GM19467 (cell line): ENCODE data around the gene LAMA3.
"Not testable (repeated sequence)": the region's sequence is repeated elsewhere in the genome, so short reads cannot be mapped to it uniquely, and the experiment has no call there.

Experiments
- ATAC-seq: cut with Tn5 transposase; IDR thresholded peaks from one replicate; pipeline ENCODE4 v1.9.1; 2021; ENCODE audit warnings: mild to moderate bottlenecking, moderate library complexity; ENCODE audit not compliant: unreplicated experiment

LAMA3 gene

DNA sequence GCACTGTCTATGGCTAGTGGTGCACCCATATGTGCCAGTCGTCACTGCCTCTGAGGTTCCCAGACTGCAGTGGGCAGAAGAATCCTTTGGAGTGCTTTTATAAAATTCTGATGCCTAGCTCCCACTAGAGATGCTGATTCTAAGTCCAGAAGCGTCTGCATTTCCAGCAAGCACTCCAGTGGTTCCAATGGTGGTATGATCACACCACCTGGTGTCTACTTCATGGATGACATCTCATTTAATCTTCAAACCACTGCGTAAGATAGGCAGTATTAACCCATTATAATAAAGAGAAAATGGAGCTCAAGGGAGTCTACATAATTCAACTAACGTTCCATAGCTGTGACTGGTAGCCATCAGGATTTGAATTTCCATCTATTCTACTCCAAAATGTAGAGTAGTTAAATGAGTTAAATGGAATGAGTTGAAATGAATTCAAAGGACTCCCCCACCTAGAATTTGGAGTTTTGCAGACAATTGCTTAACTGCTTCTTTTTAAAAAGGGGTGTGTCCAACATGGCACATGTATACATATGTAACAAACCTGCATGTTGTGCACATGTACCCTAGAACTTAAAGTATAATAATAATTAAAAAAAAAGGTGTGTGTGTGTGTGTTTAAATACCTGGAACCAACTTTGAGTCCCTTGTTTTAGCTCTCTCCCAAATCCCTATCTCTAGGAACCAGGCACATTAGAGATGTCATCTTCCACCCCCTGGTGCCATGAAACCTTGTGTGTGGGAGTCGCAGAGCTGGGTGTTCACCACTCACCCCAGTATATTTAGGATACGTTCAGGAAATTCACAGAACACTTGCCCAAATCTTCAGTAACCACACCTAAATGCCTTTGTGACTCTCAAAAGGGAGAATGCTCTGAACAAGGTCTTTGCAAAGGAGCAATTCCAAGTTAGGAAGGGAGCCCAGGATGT is 14.1 kb downstream of the LAMA3 start:
- peak; percentile 59 for ATAC-seq

DNA sequence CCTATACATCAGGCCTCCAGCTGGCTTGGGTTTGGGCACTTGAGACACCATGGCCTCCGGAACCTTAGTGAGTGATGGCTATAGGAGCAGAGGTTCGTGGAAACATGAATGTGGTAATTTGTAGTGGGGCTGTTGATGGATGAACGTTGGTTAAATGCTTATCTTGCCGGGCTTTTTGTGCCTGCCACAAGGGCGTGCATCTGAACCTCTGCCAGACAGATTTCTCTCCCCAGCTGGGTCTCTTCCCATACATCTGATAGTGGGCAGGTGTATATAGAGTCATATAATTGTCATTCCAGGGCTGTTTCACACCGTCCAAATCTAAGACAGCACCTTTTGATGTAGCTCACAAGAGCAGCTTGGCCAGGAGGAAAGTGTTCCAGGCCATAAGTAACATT is 14.7 kb downstream of the LAMA3 start:
- no peak for ATAC-seq

DNA sequence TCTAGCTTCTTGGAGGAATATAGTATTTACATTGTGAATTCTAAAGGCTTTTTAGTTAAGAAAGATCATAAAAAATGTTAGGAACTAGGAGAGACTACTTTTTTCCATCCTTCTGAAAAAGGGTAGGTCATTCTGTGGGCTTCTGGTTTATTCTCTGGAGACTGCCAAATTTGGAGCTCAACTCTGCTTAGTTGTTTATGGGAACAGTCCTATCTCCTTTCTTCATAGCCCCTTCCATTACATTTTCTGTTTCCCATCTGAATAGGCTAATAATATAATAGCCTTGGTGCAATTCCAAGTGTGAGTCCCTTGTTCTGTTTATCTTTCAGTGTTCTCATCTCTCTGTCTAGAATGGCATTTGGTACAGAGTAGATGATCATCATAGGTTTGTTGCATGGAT is 15.6 kb downstream of the LAMA3 start:
- ATAC-seq: no peak

DNA sequence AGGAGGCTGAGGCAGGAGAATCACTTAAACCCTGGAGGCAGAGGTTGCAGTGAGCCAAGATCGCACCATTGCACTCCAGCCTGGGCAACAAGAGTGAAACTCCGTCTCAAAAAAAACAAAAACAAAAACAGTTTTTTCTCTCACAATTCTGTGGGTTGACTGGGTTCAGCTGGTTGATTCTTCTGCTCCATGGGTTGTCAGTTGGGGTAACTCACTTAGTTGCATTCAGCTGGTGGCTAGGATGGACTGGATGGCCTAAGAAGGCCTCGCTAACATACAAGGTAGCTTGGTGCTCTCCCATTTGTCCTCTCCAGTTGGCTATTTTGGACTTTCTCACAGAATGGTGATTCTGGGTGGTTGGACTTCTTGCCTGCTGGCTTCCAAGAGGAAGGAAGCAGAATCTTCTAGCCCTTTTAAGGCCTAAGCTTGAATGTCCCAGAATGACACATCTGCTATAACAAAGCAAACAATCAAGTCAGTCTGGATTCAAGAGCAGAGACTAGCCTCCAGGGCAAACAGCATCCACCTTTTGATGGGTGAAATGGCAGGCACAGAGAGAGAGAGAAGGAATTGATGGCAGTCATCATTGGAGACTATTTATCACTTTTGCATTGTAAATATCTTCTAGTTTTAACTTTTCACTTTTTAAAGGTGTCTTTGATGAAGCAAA is 17.9 kb downstream of the LAMA3 start:
- no peak for ATAC-seq

DNA sequence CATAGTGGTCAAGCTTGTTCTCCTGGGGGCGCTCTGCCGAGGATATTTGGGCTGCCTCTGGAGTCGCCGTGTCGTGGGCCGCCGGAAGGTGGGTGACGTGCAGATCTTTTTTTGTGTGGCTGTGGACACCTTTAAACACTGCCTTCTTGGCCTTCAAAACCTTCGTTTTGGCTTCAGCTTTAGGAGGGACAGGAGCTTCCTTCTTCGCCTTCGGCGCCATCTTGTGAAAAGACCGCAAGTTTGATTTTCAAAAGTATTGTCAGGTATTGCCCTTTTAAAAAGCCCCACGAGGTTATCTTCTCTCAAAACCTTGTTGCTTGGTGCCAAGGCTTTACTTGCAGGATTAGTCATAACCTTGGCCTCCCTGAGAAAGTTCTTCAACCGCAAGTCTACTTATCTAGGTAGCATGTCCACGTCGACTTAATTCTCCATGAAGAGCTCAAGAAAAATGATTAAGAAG is 20.8 kb downstream of the LAMA3 start:
- ATAC-seq: no peak

DNA sequence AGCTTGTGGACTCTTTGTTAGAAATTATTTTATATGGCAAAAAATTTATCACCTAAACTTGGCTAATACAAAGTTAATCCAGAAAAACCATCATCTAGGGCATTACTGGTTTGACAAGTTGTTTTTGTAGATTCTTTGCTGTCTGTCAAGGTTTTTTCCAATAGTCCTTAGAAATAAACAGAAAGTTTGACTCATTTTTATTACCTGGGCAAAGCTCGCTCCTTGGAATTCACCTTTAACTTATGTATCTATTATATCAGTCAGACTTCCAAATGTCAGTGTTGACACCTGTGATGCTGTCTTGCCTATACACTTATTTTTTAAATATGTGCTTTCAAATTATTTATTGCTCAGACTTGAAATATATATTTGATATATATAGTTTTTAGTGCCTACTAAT is 21.7 kb downstream of the LAMA3 start:
- ATAC-seq: no peak

DNA sequence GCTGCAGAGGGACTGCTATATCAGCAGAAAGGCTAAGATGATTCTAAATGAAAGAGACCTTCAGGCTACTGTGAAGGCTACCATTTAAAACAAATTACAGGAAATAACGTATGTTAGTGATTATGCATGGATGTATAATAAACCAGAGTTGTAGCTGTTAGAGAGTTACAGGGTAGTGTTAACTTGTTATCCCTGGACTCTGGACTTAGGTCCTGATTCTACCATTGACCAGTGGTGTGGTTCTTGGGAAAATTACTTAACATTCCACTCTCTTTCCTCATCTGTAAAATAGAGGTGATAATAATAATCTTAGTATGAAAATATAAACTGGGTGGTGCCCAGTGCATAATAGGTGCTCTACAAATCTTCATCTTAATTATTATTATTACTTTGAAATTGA is 22.2 kb downstream of the LAMA3 start:
- ATAC-seq: no peak

DNA sequence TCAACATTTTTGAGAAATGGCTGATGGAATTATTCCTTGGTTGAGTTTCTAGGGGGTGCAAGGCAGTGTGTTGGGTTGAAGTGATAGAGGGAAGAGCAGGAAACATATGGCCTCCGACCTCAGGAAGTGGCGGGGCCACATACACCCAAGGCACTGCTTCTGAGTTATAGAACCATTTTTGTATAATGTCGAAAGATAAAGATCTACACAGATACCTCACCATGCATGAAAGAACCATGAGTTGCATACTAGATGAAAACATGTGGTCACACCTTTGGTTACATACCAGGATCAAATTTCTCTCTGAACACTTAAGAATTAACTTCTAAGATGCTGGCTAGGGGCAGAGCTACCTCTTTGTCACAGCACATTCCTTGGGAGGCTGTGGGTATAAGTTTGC is 23.2 kb downstream of the LAMA3 start:
- no peak for ATAC-seq

DNA sequence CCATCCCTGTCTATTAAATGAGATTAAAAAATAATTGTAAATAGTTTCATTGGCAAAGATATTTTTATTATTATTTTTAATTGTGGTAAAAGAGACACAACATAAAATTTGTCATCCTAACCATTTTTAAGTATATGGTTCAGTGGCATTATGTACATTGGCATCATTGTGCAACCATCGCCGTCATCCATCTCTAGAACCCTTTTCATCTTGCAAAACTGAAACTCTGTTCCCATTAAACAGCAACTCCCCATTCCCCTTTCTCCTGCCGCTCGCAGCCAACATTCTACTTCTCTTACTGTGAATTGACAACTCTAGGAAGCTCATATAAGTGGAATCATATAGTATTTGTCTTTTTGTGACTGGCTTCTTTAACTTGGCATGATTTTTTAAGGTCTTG is 25.3 kb downstream of the LAMA3 start:
- no peak for ATAC-seq

DNA sequence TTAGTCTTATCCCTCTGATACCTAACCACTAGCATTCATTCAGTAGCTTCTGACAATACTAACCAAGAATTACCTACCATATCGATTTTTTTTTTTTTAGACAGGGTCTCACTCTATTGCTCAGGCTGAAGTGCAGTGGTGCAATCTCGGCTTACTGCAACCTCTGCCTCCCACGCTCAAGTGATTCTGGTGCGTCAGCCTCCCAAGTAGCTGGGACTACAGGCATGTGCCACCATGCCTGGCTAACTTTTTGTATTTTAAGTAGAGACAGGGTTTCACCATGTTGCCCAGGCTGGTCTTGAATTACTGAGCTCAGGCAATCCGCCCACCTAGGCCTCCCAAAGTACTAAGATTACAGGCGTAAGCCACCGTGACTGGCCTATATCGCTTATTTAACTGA is 26.8 kb downstream of the LAMA3 start:
- ATAC-seq: not testable (repeated sequence)

DNA sequence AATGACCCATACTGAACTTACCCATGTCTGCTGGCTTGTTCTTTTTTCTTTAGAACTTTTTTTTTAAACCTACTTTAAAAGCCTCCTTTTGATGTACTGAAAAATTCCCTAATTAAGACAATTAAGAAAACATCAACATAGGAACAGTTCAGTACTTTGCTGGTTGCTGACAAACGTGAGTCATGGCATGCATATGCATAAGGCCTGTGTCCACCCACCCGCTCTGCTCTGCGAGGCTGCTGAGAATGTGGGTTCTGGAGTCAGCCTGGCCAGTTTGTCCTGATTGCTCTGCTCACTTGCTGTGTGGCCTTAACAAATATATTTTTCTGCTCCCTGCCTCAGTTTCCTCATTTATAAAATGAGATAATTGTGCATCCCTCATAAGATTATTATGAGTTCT is 27.3 kb downstream of the LAMA3 start:
- ATAC-seq: no peak

DNA sequence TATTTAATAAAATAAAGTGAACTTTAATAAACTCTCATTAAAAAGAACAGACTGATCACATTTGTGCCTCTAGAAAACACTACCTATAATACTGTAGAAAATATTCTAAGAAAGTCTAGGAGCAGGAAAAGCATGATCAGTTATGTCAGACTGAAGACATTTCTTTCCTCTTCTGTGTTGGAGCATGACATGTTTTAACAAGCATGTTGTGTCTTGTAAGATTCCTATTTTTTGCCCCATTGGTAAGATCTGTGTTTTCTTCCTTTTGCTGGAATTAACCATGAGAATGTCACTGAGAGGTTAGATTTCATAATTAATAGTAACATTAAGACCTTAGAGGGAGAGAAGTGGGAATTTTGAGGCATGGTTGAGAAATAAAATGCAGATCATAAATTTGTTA is 27.7 kb downstream of the LAMA3 start:
- no peak for ATAC-seq

DNA sequence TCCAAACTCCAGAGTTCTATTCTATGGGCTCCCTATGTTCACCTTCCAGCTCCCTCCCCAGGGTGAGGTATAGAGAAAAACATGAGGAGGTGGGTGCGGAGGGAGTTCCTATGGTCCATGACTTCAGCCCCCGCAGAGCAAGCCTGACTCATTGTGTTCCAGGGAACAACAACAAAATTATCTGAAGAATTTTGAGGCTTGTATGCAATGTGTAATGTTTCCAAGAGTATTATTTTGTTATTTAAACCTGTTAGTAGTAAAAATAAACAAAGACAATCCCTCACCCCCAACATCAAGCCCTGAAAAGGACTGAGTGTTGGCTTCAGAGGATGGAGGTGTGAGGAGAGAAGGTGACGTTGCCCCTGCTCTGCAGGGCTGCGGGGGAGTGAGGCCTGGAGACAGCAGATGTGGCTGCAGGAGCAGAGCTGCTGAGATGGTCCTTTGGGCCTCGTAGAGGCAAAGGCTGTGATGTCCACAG is 29.0 kb downstream of the LAMA3 start:
- ATAC-seq: no peak

DNA sequence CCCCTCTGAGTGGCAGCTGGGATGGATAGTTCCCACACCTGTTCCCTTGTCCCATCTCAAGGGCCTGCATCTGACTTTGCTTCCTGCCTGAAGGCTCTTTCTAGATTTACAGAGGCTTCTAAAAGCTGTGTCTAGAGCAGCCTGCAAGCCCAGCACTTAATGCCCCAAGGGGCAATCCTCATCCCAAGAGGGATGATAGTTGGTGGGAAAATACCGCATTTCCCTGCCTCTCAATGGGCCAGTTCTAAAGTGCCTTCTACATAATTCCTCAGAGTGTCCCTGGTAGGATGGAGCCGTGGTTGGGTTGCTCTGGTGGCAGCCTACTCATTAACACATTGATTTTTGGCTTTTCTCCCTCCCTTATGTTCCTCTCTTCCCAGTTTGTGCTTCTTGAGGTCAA is 29.5 kb downstream of the LAMA3 start:
- no peak for ATAC-seq

DNA sequence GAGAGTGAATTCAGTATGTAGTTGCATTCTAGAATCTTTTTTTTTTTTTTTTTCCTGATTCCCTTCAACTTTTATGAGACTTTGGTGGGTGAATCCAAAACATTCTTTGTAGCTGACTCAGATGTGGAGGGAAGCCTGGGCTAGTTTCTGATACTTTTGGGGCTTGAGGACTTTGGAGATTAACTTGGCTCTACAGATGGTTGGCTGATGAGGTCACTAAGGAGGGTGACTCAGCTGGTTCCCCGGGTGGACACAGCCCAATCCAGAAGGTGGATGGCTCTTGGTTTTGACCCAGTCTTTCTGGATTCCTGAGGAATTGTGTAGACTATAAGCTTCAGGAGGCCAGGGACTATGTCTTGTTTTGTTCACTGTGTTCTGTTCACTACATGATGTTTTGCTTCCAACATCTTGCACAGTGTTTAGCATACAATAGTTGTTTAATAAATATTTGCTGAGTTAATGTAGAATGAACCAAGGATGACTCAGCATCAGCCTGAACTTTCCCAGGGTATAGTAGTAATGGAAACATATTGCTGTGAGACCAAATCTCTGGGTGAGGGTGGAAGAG is 30.5 kb downstream of the LAMA3 start:
- ATAC-seq: no peak

DNA sequence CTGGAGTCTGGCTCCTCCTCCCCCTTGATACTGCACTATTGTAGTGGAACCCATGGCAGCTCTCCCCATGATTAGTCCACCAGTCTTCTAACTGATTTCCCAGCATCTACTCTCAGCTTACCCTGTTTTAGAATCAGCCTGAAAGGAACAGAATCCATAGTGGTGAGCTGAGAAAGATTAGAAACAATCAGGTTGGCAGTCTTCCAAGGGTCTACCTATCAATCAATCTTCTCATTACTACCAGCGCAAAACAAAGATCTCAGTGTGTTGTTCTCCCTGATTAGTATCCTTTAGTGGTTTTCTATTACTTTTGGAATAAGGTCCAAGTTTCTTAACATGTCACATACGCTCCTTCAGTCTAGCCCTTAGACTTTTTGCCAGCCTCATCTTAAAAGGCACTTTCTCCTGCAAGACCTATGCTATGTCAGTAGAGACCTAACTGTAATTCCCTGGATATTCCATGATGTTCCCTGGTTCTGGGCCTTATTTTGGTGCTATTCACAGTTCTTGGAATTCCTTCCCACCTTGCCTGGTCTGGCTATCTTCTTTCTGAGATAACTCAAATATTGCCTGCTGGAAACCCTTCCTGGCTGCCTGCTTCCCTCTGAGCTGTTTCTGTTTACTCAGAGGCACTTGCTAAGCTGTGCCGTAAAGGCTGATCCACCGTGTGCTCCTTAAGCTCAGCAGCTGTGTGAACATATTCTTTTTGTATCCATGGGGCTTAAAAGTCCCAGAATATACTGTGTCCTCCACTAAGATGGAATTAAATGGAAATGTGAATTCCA is 32.6 kb downstream of the LAMA3 start:
- ATAC-seq: no peak

DNA sequence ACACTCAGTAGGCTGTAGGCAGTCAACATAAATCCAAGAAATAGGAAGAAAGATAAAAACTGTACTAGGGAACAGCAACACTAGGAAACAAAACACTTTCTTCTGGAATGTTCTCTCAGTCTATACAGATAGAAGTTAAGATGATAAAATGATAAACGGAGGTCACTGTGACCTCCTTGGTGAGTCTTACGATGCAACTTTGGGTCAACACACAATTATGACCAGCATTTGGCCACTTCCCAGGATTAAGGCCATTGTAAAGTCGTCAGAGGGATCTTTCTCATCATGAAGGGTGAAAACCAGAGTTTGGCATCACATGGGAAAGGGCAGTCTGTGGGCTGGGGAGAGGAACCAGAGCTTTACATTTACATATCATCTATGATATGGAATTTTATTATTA is 33.4 kb downstream of the LAMA3 start:
- no peak for ATAC-seq

DNA sequence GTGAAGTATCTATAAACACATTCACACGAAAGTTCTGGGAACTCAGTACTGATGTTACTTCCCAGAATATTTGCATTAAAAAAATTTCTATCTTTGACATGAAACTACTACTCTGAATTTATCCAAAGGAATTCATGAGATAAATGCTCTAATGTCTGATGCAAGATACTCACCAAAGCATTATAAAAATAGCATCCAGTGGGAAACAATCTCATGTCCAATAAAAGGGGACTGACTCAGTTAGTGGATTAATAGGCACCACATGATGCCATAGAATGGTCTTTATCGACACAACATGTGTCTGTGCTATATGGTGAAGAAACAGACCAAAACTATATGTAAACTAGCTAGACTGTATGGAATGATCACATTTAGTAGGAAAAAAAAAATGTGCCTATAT is 33.9 kb downstream of the LAMA3 start:
- no peak for ATAC-seq

DNA sequence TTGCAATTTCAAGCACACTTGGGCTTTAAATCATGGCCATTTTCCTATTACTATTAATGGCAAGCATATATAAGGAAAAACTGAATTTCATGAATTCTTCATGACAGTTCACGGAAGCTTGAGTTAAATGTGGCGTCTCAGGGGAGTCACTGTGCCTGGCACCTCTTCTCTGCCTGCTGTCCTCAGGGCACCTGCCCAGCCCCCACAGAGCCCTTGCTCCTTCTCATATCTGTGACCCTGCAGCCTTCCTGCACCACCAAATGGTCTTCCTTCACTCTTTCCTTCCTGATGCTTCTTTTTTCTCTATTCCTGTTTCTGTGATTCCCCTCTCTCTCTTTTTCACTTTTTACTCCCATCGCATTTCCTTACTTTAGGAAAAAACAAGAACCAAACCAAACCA is 35.4 kb downstream of the LAMA3 start:
- ATAC-seq: no peak

DNA sequence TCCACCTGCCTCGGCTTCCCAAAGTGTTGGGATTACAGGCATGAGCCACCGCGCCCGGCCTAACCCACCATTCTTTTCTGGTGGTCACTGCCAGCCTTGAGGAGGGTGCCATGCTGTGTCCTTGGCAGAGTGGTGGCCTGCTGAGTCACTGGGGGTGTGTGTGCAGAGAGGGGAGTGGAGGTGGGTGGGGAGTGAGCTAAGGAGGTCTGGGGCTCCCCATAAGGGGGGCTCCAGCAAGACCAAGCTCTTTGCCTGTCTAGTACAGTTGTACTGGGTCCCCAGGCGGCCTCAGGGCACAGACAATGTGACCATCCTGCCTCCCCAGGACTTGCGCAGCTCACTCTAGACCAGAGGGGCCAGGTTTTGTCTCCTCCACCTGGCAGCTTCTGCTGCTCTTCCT is 36.1 kb downstream of the LAMA3 start:
- ATAC-seq: no peak
